ENCODE results near the gene MYH16. TPM values are rescaled to one million over a fixed set of nuclear protein-coding genes. Genes with fewer than 3 reads are reported as not detected.

Gene MYH16
- total RNA-seq, 4 donors from 2014 or later = not detected

DNA sequence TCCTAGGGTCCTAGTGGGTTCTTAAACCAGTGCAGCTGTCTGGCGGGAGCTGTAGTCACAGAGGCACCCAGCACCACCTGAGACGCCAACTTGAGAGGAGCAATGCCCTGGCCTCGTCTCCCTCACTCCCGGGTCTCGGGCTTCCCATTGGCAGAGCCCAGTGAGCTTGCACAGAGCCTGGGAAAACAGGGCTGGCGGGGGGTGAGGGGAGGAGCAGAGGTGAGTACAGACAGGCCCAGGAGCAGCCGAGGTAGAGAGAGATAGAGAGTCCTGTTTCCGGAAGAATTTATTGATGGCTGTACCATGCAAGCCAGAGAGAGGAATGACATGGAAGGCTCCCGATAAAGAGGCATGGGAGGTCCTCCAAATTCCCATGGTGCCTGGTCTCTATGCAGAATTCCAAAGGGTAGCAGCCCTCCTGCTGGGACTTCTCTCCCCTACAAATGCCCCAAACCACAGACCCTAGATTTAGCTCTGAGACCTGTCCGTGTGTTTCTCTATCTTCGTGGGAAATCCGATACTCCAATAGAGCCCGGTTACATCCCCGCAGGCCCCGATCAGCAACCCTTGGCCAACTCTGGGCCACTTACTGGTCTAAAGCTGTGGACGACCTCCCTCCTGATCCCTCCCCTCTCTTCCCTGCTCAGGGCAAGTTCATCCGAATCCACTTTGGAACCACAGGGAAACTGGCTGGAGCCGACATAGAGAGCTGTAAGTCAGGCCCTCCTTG, 20.3 kb upstream of the MYH16 start:
- Histone ChIP-seq H3K4me1 (no peaks in the 10 kb centered on the region), H3K36me3 (no peaks in the 10 kb centered on the region), H3K4me3 (replicated peaks in 1 of 3) (no peak overlapping the region), H3K27ac (no peak overlapping the region), H3K27me3 (no peaks in the 10 kb centered on the region), H3K9me3 (no peaks in the 10 kb centered on the region)
- DNase-seq = no peak
- intact Hi-C loops (cut with DNase I) = no loop called here
- 42 to 58% methylated on average over 17 to 18 of the region's 18 CpGs for WGBS, 2 donors
- TF ChIP-seq POLR2A (IDR thresholded peaks at IDR 0.05) (no peak), CTCF (IDR thresholded peaks at IDR 0.05) (no peak)

DNA sequence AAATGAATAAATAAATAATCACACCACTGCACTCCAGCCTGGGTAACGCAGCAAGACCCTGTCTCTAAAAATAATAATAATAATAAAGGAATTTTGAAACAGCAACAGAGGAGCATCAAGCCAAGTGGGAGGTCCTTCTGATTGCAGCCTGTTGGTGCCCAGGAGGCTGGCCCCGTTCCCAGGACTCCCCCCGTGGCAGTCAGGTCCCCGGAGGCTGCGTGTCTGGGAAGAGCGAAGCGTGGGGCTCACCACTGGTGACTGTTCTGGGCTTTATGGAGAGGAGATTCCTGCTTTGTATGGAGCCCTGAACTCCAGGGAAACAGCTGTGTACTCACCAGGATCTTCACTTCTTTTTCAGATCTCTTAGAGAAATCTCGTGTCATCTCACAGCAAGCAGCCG, 19.3 kb upstream of the MYH16 start:
- H3K4me1 ChIP-seq = no peaks in the 10 kb centered on the region
- H3K9me3 ChIP-seq = no peaks in the 10 kb centered on the region
- H3K27me3 ChIP-seq = no peaks in the 10 kb centered on the region
- no peak for TF ChIP-seq CTCF (IDR thresholded peaks at IDR 0.05)
- TF ChIP-seq POLR2A (IDR thresholded peaks at IDR 0.05) = no peak
- H3K4me3 ChIP-seq (replicated peaks in 1 of 3) = no peak overlapping the region
- WGBS, 2 donors = 60 to 67% methylated on average over 9 of the region's 9 CpGs
- no peaks in the 10 kb centered on the region for H3K36me3 ChIP-seq
- no peak overlapping the region for H3K27ac ChIP-seq
- intact Hi-C loops (cut with DNase I) = no loop called here
- DNase-seq = no peak

DNA sequence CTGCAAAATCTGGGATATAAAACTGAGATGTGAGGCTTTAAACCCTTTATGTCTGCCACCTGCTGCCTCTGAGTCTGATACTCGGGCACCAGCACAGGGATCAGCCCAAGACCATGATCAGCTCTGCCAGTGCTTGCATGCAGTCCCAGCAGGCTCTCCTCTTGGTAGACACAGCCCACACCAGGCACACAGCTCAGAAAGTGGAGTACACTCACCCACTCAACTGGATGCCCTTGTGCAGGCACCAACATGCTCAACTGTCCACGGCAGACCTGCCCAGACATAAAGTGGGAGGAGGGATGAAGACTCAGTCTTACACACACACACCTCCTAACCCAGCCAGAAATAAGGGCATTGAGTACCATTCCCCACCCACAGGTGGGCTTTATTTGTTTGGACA, 18.2 kb upstream of the MYH16 start:
- intact Hi-C loops (cut with DNase I) = no loop called here
- 53 to 65% methylated on average over 2 of the region's 2 CpGs for WGBS, 2 donors
- no peak for DNase-seq
- Histone ChIP-seq H3K4me1 (no peaks in the 10 kb centered on the region), H3K36me3 (no peaks in the 10 kb centered on the region), H3K27ac (no peak overlapping the region), H3K9me3 (no peaks in the 10 kb centered on the region), H3K4me3 (replicated peaks in 1 of 3) (no peak overlapping the region), H3K27me3 (no peaks in the 10 kb centered on the region)
- TF ChIP-seq POLR2A (IDR thresholded peaks at IDR 0.05) (no peak), CTCF (IDR thresholded peaks at IDR 0.05) (no peak)

DNA sequence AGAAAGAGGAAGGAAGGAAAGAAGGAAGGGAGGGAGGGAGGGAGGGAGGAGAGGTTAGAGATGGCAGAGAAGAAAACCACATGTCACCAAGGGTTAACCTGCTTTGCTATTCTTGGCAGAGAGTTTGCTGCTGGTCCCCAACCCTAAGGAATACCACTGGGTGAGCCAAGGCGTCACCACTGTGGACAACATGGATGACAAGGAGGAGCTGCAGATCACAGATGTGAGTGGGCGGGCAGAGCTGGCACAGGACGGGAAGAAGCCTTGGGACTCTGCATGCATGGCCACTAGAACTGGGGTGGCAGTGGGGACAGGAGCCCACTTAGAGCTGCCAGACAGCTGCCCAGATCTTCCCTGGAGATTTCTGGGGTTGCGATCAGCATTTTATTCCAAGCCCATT, 17.2 kb upstream of the MYH16 start:
- Histone ChIP-seq H3K27me3 (no peaks in the 10 kb centered on the region), H3K36me3 (no peaks in the 10 kb centered on the region), H3K4me3 (replicated peaks in 1 of 3) (no peak overlapping the region), H3K4me1 (no peaks in the 10 kb centered on the region), H3K27ac (no peak overlapping the region), H3K9me3 (no peaks in the 10 kb centered on the region)
- 50 to 61% methylated on average over 4 of the region's 4 CpGs for WGBS, 2 donors
- TF ChIP-seq POLR2A (IDR thresholded peaks at IDR 0.05) = no peak
- DNase-seq = no peak
- intact Hi-C loops (cut with DNase I) = no loop called here

- intact Hi-C loops (cut with DNase I) = no loop called here
- H3K4me1 ChIP-seq = no peaks in the 10 kb centered on the region
- H3K27ac ChIP-seq = no peak overlapping the region
- H3K4me3 ChIP-seq (replicated peaks in 1 of 3) = no peak overlapping the region
- no peaks in the 10 kb centered on the region for H3K27me3 ChIP-seq
- no peaks in the 10 kb centered on the region for H3K9me3 ChIP-seq
- no peak for DNase-seq
- TF ChIP-seq POLR2A (IDR thresholded peaks at IDR 0.05) = no peak
- no peak for TF ChIP-seq CTCF (IDR thresholded peaks at IDR 0.05)
- H3K36me3 ChIP-seq = no peaks in the 10 kb centered on the region
- WGBS, 2 donors = 89 to 92% methylated on average over 9 to 10 of the region's 10 CpGs
These were observed 15.6 kb upstream of the MYH16 start for GRCh38 chr7:99257065-99257464.
